ENCODE data around the gene LYPD1.

- TF ChIP-seq ZNF274 (IDR thresholded peaks at IDR 0.05; ENCODE audit: low read depth, low read length) (no peak), YY1 (IDR thresholded peaks at IDR 0.05; ENCODE audit: insufficient read depth, insufficient read length) (no peak)
Observed at GRCh38 chr2:132678483-132678882, 8.5 kb upstream of the LYPD1 start.
